OCI-LY7 (cell line): ENCODE measurements around the gene C11orf58. TPM values are rescaled to one million over a fixed set of nuclear protein-coding genes. Genes with fewer than 3 reads are reported as not detected.

ENCODE experiments used
- BruUV-seq: library from RNA; stranded (reverse); fragments of 400-500 nt; replicated peaks from 2 replicates; lab custom pipeline; 2021; lab: Mats Ljungman, UMichigan
- CTCF ChIA-PET: fragments of 300-600 bp; sonication (Branson Sonifier 250); formaldehyde crosslinking; loops from one replicate; lab custom pipeline; 2022; ENCODE audit warnings: antibody characterized with exemption; ENCODE audit not compliant: unreplicated experiment; lab: Charles Lee
- POLR2A ChIA-PET: fragments of 300-600 bp; sonication (Branson Sonifier 250); formaldehyde crosslinking; loops from one replicate; lab custom pipeline; 2022; ENCODE audit warnings: antibody characterized with exemption; lab: Charles Lee
- DNase-seq: peaks from one replicate; pipeline ENCODE4 v3.0.0-alpha.2; 2015; ENCODE audit warnings: low spot score
- H2AFZ ChIP-seq: fragments of 200-600 bp; sonication (generic), shearing (Covaris generic); 2 replicates; pipeline ENCODE4 v1.6.1; 2014; ENCODE audit warnings: mild to moderate bottlenecking, antibody characterized with exemption, low read length, moderate library complexity
- H3K27ac ChIP-seq: fragments of 200-600 bp; sonication (generic); 2 replicates; pipeline ENCODE4 v1.5.1; 2014; ENCODE audit warnings: mixed run types, low read depth, mild to moderate bottlenecking, moderate library complexity, low read length, inconsistent platforms; ENCODE audit not compliant: poor library complexity, severe bottlenecking
- H3K36me3 ChIP-seq: fragments of 200-600 bp; sonication (generic); 2 replicates; pipeline ENCODE4 v1.6.1; 2014; ENCODE audit warnings: mild to moderate bottlenecking, antibody characterized with exemption, low read length, moderate library complexity, mixed read lengths; ENCODE audit not compliant: insufficient read depth
- H3K4me1 ChIP-seq: fragments of 200-600 bp; sonication (generic); 2 replicates; pipeline ENCODE4 v1.5.1; 2014; ENCODE audit warnings: mild to moderate bottlenecking, low read length; ENCODE audit not compliant: insufficient read depth, poor library complexity, severe bottlenecking
- H3K4me2 ChIP-seq: fragments of 200-600 bp; sonication (generic); 2 replicates; pipeline ENCODE4 v1.6.1; 2014; ENCODE audit warnings: mild to moderate bottlenecking, low read length
- H3K4me3 ChIP-seq: fragments of 200-600 bp; sonication (generic); 2 replicates; pipeline ENCODE4 v1.5.1; 2014; ENCODE audit warnings: mild to moderate bottlenecking, low read depth, low read length; ENCODE audit not compliant: poor library complexity, severe bottlenecking
- H3K79me2 ChIP-seq: fragments of 200-600 bp; sonication (generic); 2 replicates; pipeline ENCODE4 v1.6.1; 2016; ENCODE audit warnings: low read depth, mild to moderate bottlenecking, low read length, moderate library complexity, mixed read lengths; ENCODE audit not compliant: insufficient read depth
- H3K9me2 ChIP-seq: fragments of 200-600 bp; sonication (generic); 2 replicates; pipeline ENCODE4 v1.6.1; 2016; ENCODE audit warnings: mild to moderate bottlenecking, low read length, mixed read lengths; ENCODE audit not compliant: insufficient read depth
- H3K9me3 ChIP-seq: fragments of 200-600 bp; sonication (generic); 2 replicates; pipeline ENCODE4 v1.6.1; 2014; ENCODE audit warnings: mild to moderate bottlenecking, mixed run types, low read length, mixed read lengths
- H4K20me1 ChIP-seq: fragments of 200-600 bp; sonication (generic); 2 replicates; pipeline ENCODE4 v1.6.1; 2014; ENCODE audit warnings: mild to moderate bottlenecking, antibody characterized with exemption, low read length, moderate library complexity, mixed read lengths; ENCODE audit not compliant: insufficient read depth
- CTCF ChIP-seq: fragments of 200-600 bp; sonication (generic); conservative IDR thresholded peaks from 2 replicates; pipeline ENCODE4 v1.5.1; 2014; ENCODE audit warnings: mild to moderate bottlenecking, antibody characterized with exemption, low read length, moderate library complexity, mixed read lengths
- EZH2phosphoT487 ChIP-seq: fragments of 200-600 bp; sonication (generic); IDR thresholded peaks from 2 replicates; pipeline ENCODE4 v1.6.1; 2018; ENCODE audit warnings: low read depth, borderline replicate concordance, mild to moderate bottlenecking, mixed run types, antibody characterized with exemption, low read length, moderate library complexity, mixed read lengths
- intact Hi-C: fragments of 100-400 bp; cut with micrococcal nuclease; formaldehyde crosslinking; loops from one replicate; pipeline ENCODE4 v1.10.0; 2022; ENCODE audit not compliant: unreplicated experiment
- total RNA-seq, 2 experiments: library from RNA; depleted of rRNA in 1 of 2; stranded (reverse); fragments of >200 nt in 1 of 2; shearing (Covaris generic) in 1 of 2; gene quantifications; 2 replicates each; pipeline ENCODE4 v1.2.3, GENCODE V29; 2014 to 2022

Gene C11orf58
- total RNA-seq, 2 experiments from 2014 or later = 118 to 146 TPM

DNA sequence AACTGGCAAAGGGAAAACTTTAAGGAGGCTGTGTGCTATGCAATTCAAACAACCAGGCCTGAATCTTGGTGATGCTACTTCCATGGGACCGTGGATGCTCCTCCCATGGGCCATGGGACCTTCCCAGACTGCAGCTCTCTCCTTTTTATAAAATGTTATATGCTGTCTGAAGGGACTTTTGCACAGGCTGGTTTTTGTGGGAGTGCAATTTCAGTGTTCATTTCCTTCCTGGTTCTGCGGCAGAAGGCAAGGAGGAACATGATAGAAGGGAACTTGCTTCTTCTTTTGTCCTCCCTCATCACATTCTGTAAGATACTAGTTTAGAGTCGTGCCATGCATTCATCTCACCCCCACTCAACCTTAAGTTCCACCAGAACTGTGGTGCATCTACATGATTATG lies 68.9 kb downstream of the C11orf58 start:
- Histone ChIP-seq H3K4me3 (no peak overlapping the region), H2AFZ (no peak overlapping the region), H3K27ac (no peak overlapping the region), H3K36me3 (no peaks in the 10 kb centered on the region), H3K9me2 (no peaks in the 10 kb centered on the region), H4K20me1 (no peaks in the 10 kb centered on the region), H3K4me1 (no peaks in the 10 kb centered on the region), H3K4me2 (no peak overlapping the region), H3K79me2 (no peaks in the 10 kb centered on the region), H3K9me3 (no peaks in the 10 kb centered on the region)
- DNase-seq = no peak
- intact Hi-C loops = no loop called here
- ChIA-PET POLR2A (interaction anchor here (1.3 kb wide), 1 partner anchor 9 kb away, joined by 3 read pairs; no protein-coding TSS in a partner anchor), CTCF (no interaction called here)
- no TSS peak for BruUV-seq
- TF ChIP-seq CTCF (no peak), EZH2phosphoT487 (no peak)
